ENCODE data around the gene IGFBP3.

Gene IGFBP3

GRCh38 chr7:45872116-45873034, 48.7 kb downstream of the IGFBP3 start:
- DNase-seq (ENCODE audit: low read depth), result no peak

- DNase-seq (ENCODE audit: low read depth), result no peak
Measured at GRCh38 chr7:45869426-45869825, 51.6 kb downstream of the IGFBP3 start.

GRCh38 chr7:45867471-45867870, 53.6 kb downstream of the IGFBP3 start:
- no peak for DNase-seq (ENCODE audit: low read depth)

- no peak for DNase-seq (ENCODE audit: low read depth)
Measured at GRCh38 chr7:45865594-45866410, 55.3 kb downstream of the IGFBP3 start.

- DNase-seq (ENCODE audit: low read depth), result no peak
Measured at GRCh38 chr7:45863715-45864114, 57.4 kb downstream of the IGFBP3 start.
